ENCODE measurements around the gene TRIM28.

GRCh38 chr19:58550362-58551122, 6.7 kb downstream of the TRIM28 start:
- TF ChIP-seq CTCF (conservative IDR thresholded peaks at IDR 0.05) (no peak), ZFX (IDR thresholded peaks at IDR 0.05) (no peak)

Measured in C4-2B (cell line).